Measurements from ENCODE around the gene TEX9. TPM values are rescaled to one million over a fixed set of nuclear protein-coding genes. Genes with fewer than 3 reads are reported as not detected.

TEX9 gene
- total RNA-seq, 4 donors from 2014 or later = 4.2 to 9.2 (median 5.2) TPM

DNA sequence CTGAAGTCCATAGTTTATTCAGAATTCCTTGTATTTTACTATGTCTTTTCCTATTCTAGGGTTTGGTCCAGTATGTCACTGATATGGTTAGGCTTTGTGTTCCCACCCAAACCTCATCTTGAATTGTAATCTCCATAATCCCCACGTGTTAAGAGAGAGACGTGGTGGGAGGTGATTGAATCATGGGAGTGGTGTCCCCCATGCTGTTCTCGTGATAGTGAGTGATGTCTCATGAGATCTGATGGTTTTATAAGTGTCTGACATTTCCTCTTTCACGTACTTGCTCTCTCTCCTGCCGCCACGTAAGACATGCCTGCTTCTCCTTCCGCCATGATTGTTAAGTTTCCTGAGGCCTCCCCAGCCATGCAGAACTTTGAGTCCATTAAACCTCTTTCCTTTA lies 6.6 kb upstream of the TEX9 start:
- Histone ChIP-seq H3K36me3 (no peaks in the 10 kb centered on the region), H3K27ac (no peak overlapping the region), H3K9me3 (peaks cover 0 to 6% (median 0%) of the 10 kb centered on the region in 3 donors), H3K27me3 (no peaks in the 10 kb centered on the region), H3K4me3 (no peak overlapping the region), H3K4me1 (no peaks in the 10 kb centered on the region)
- WGBS, 2 donors (ENCODE audit: low coverage in 1 of 2) = 64 to 69% methylated on average over 6 to 7 of the region's 7 CpGs
- no peak for ATAC-seq
- TF ChIP-seq, protein P1, sequence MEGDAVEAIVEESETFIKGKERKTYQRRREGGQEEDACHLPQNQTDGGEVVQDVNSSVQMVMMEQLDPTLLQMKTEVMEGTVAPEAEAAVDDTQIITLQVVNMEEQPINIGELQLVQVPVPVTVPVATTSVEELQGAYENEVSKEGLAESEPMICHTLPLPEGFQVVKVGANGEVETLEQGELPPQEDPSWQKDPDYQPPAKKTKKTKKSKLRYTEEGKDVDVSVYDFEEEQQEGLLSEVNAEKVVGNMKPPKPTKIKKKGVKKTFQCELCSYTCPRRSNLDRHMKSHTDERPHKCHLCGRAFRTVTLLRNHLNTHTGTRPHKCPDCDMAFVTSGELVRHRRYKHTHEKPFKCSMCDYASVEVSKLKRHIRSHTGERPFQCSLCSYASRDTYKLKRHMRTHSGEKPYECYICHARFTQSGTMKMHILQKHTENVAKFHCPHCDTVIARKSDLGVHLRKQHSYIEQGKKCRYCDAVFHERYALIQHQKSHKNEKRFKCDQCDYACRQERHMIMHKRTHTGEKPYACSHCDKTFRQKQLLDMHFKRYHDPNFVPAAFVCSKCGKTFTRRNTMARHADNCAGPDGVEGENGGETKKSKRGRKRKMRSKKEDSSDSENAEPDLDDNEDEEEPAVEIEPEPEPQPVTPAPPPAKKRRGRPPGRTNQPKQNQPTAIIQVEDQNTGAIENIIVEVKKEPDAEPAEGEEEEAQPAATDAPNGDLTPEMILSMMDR (IDR thresholded peaks at IDR 0.05) = no peak
- TF ChIP-seq EP300 (IDR thresholded peaks at IDR 0.05) (no peak), POLR2AphosphoS5 (IDR thresholded peaks at IDR 0.05) (no peak), POLR2A (IDR thresholded peaks at IDR 0.05) (no peak)

DNA sequence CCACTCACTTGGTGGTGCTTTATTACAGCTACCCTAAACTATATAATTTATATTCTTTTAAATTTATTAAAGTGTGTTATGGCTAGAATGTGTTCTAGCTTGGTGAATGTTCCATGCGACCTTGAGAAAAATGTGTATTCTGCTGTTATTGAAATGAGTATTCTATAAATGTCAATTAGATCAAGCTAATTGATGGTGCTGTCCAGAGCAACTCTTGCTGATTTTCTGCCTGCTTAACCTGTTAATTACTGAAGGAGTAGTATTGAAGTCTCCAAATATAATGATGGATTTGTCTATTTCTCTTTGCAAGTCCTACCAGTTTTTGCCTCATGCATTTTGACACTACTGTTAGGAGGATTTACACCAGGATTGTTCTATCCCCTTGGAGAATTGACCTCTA lies 3.2 kb upstream of the TEX9 start:
- Histone ChIP-seq H3K27ac (no peak overlapping the region), H3K36me3 (no peaks in the 10 kb centered on the region), H3K4me1 (peaks cover 0 to 16% (median 0%) of the 10 kb centered on the region in 3 donors), H3K4me3 (no peak overlapping the region), H3K27me3 (no peaks in the 10 kb centered on the region), H3K9me3 (peaks cover 0 to 6% (median 0%) of the 10 kb centered on the region in 3 donors)
- WGBS, 2 donors (ENCODE audit: low coverage in 1 of 2) = 100% methylated on average over 1 of the region's 1 CpG
- no peak for ATAC-seq
- TF ChIP-seq, protein P1 (IDR thresholded peaks at IDR 0.05) = no peak
- TF ChIP-seq POLR2A (IDR thresholded peaks at IDR 0.05) = no peak
- TF ChIP-seq EP300 (IDR thresholded peaks at IDR 0.05) = no peak
- no peak for TF ChIP-seq POLR2AphosphoS5 (IDR thresholded peaks at IDR 0.05)

DNA sequence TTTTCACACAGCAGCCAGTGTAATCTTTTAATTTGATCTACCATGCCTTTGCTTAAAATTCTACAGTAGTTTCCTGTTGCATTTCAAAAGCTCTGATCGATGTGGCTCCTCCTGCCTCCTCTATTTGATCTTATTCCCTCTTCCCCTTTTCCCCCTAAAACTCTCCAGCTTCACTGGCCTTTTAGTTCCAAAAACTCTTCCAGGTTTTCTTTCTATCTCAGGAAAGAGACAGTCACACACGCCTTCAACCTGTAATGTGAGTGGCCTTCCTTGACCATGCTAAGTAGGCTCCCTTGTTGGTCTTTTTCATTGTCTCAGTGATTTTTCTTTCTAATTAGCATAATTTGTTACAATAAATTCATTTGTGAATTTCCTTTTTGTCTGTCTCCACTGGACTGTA lies 985 bp downstream of the TEX9 start:
- TF ChIP-seq, protein P1 (IDR thresholded peaks at IDR 0.05) = no peak
- TF ChIP-seq POLR2A (IDR thresholded peaks at IDR 0.05) (no peak), EP300 (IDR thresholded peaks at IDR 0.05) (no peak), POLR2AphosphoS5 (IDR thresholded peaks at IDR 0.05) (no peak)
- Histone ChIP-seq H3K36me3 (no peaks in the 10 kb centered on the region), H3K9me3 (peaks cover 0 to 6% (median 0%) of the 10 kb centered on the region in 3 donors), H3K27me3 (no peaks in the 10 kb centered on the region), H3K4me1 (peaks cover 0 to 16% (median 0%) of the 10 kb centered on the region in 3 donors), H3K4me3 (peak overlapping the region in 1 of 2 donors; percentile 63), H3K27ac (no peak overlapping the region)
- no peak for ATAC-seq
- WGBS, 2 donors (ENCODE audit: low coverage in 1 of 2) = 11 to 18% methylated on average over 2 of the region's 2 CpGs

DNA sequence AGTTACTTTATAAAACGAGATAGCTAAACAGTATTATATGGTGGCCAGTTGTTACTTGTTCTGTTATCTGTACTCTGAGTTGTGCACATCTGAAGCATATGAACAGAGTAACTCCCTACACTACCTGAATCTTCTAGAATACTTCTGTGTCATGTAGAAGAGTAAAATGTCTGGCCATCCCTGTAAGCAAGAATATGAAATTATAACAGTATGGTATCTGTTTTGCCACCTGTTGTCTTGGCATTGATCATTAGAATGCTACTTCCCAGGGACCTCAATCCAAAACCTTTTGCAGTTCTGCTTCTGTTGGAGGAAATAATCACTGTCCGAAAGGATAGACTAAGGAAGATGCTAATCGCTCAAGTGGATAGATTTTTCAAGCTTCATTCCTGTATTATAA lies 1.9 kb downstream of the TEX9 start:
- no peak overlapping the region for H3K4me3 ChIP-seq
- peaks cover 0 to 16% (median 0%) of the 10 kb centered on the region in 3 donors for H3K4me1 ChIP-seq
- no peak overlapping the region for H3K27ac ChIP-seq
- no peaks in the 10 kb centered on the region for H3K36me3 ChIP-seq
- 91 to 100% methylated on average over 3 of the region's 3 CpGs for WGBS, 2 donors (ENCODE audit: low coverage in 1 of 2)
- TF ChIP-seq POLR2AphosphoS5 (IDR thresholded peaks at IDR 0.05) (no peak), EP300 (IDR thresholded peaks at IDR 0.05) (no peak), POLR2A (IDR thresholded peaks at IDR 0.05) (no peak)
- TF ChIP-seq, protein P1 (IDR thresholded peaks at IDR 0.05) = no peak
- no peaks in the 10 kb centered on the region for H3K27me3 ChIP-seq
- no peaks in the 10 kb centered on the region for H3K9me3 ChIP-seq
- no peak for ATAC-seq

DNA sequence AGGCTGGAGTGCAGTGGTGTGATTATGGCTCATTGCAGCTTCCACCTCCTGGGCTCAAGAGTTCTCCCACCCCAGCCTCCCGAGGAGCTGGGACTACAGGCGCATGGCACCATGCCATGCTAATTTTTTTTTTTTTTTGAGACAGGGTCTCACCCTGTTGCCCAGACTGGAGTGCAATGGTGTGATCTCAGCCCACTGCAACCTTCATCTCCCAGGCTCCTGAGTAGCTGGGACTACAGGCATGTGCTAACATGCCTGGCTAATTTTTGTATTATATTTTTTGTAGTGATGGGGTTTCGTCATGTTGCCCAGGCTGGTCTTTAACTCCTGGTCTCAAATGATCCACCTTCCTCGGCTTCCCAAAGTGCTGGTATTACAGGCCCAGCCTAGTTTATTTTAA lies 4.0 kb downstream of the TEX9 start:
- 75 to 84% methylated on average over 1 to 4 of the region's 4 CpGs for WGBS, 2 donors (ENCODE audit: low coverage in 1 of 2)
- no peaks in the 10 kb centered on the region for H3K36me3 ChIP-seq
- H3K27me3 ChIP-seq = no peaks in the 10 kb centered on the region
- H3K4me1 ChIP-seq = peaks cover 0 to 16% (median 0%) of the 10 kb centered on the region in 3 donors
- no peak overlapping the region for H3K27ac ChIP-seq
- no peak for ATAC-seq
- TF ChIP-seq, protein P1 (IDR thresholded peaks at IDR 0.05) = no peak
- TF ChIP-seq POLR2A (IDR thresholded peaks at IDR 0.05) (no peak), POLR2AphosphoS5 (IDR thresholded peaks at IDR 0.05) (no peak), EP300 (IDR thresholded peaks at IDR 0.05) (no peak)
- H3K4me3 ChIP-seq = no peak overlapping the region
- H3K9me3 ChIP-seq = no peaks in the 10 kb centered on the region

Data from gastroesophageal sphincter (tissue), 4 donors.